ENCODE results near the gene GMPPB.
"Not testable (repeated sequence)": the region's sequence is repeated elsewhere in the genome, so short reads cannot be mapped to it uniquely, and the experiment has no call there.

DNA sequence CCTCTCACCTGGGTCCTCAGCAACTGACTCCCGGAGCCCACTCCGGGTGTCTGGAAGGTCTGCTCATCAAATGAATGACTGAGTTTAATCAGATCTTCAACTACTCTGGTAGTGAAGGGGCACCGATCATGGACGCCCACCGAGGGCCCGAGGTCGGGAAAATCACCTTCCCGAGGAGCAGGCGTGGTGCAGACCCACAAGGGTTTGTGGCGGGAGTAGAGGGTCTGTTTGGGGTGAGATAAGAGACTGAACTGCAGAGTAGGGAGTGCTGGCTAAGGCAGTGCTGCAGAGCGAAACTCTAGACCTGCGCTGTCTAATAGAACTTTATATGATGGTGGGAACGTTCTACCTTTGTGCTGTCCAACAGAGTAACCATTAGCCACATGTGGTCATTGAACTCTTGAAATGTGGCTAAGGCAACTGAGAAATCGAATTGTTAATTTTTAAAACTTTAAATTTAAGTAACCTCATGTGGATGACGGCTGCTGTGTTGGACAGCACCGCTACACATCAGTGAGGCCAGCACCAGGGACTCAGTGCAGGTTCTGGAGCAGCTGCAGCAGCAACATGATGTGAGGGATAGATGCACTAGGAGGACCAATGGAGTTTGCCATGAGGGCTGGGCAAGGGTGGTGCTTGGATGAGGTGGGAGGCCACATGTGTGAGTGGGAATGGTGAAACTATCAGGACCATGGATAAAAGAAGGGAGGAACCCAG lies 33.7 kb downstream of the GMPPB start:
- TF ChIP-seq, protein P1, sequence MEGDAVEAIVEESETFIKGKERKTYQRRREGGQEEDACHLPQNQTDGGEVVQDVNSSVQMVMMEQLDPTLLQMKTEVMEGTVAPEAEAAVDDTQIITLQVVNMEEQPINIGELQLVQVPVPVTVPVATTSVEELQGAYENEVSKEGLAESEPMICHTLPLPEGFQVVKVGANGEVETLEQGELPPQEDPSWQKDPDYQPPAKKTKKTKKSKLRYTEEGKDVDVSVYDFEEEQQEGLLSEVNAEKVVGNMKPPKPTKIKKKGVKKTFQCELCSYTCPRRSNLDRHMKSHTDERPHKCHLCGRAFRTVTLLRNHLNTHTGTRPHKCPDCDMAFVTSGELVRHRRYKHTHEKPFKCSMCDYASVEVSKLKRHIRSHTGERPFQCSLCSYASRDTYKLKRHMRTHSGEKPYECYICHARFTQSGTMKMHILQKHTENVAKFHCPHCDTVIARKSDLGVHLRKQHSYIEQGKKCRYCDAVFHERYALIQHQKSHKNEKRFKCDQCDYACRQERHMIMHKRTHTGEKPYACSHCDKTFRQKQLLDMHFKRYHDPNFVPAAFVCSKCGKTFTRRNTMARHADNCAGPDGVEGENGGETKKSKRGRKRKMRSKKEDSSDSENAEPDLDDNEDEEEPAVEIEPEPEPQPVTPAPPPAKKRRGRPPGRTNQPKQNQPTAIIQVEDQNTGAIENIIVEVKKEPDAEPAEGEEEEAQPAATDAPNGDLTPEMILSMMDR (IDR thresholded peaks at IDR 0.05; ENCODE audit: low read depth, low read length), result not testable (repeated sequence)
- not testable (repeated sequence) for TF ChIP-seq EZH2phosphoT487 (IDR thresholded peaks at IDR 0.05; ENCODE audit: low read depth)

All from OCI-LY3 (cell line).